Activated CD4-positive, alpha-beta memory T cell treated with anti-CD3 and anti-CD28 coated beads for 36 hours (primary cell): ENCODE data around the gene DNAJB7. TPM values are rescaled to one million over a fixed set of nuclear protein-coding genes. Genes with fewer than 3 reads are reported as not detected.
"Not testable (repeated sequence)": the region's sequence is repeated elsewhere in the genome, so short reads cannot be mapped to it uniquely, and the experiment has no call there.

Experiments used
- CTCF ChIA-PET: fragments of 350-600 bp; sonication (Branson Sonifier 250); formaldehyde crosslinking; loops from one replicate; lab custom pipeline; 2021; ENCODE audit warnings: antibody characterized with exemption, inconsistent platforms; lab: Charles Lee
- POLR2A ChIA-PET: fragments of 350-600 bp; sonication (Branson Sonifier 250); formaldehyde crosslinking; loops from one replicate; lab custom pipeline; 2021; ENCODE audit warnings: antibody characterized with exemption; lab: Charles Lee
- DNase-seq: peaks from one replicate; pipeline ENCODE4 v3.0.0-alpha.2; 2020
- H3K27ac Mint-ChIP-seq: one replicate; pipeline ENCODE4 v1.8.0; 2021; ENCODE audit warnings: mixed read lengths
- H3K27me3 Mint-ChIP-seq: one replicate; pipeline ENCODE4 v1.8.0; 2021; ENCODE audit warnings: mixed read lengths
- H3K36me3 Mint-ChIP-seq: one replicate; pipeline ENCODE4 v1.8.0; 2021; ENCODE audit warnings: mixed read lengths
- H3K4me1 Mint-ChIP-seq: one replicate; pipeline ENCODE4 v1.8.0; 2021; ENCODE audit warnings: low read depth, mixed read lengths
- H3K4me3 Mint-ChIP-seq: one replicate; pipeline ENCODE4 v1.8.0; 2021; ENCODE audit warnings: mild to moderate bottlenecking, mixed read lengths
- H3K9me3 Mint-ChIP-seq: one replicate; pipeline ENCODE4 v1.8.0; 2021; ENCODE audit warnings: mixed read lengths
- intact Hi-C: fragments of 100-400 bp; cut with micrococcal nuclease; formaldehyde crosslinking; loops from one replicate; pipeline ENCODE4 v1.15.1; 2023
- total RNA-seq, 2 experiments: library from RNA; stranded (reverse); gene quantifications; one replicate each; pipeline ENCODE4 v1.2.3, GENCODE V29; 2021

The DNAJB7 gene
- total RNA-seq, 2 experiments from 2014 or later = not detected

GRCh38 chr22:40844951-40845350 is 17.0 kb downstream of the DNAJB7 start:
- ChIA-PET CTCF (no interaction called here), POLR2A (no interaction called here)
- Mint-ChIP-seq H3K27ac (no peak overlapping the region), H3K4me1 (peaks cover 8% of the 10 kb centered on the region), H3K9me3 (no peaks in the 10 kb centered on the region), H3K36me3 (peaks cover 34% of the 10 kb centered on the region), H3K4me3 (no peak overlapping the region), H3K27me3 (no peaks in the 10 kb centered on the region)
- intact Hi-C loops = no loop called here
- no peak for DNase-seq

GRCh38 chr22:40838486-40838885 is 23.4 kb downstream of the DNAJB7 start:
- no peaks in the 10 kb centered on the region for H3K9me3 Mint-ChIP-seq
- peaks cover 47% of the 10 kb centered on the region for H3K36me3 Mint-ChIP-seq
- peaks cover 8% of the 10 kb centered on the region for H3K4me1 Mint-ChIP-seq
- intact Hi-C loops = no loop called here
- ChIA-PET CTCF (interaction anchor here (1.6 kb wide), 1 partner anchor 15 kb away, joined by 3 read pairs; no protein-coding TSS in a partner anchor), POLR2A (no interaction called here)
- no peaks in the 10 kb centered on the region for H3K27me3 Mint-ChIP-seq
- H3K4me3 Mint-ChIP-seq = no peak overlapping the region
- no peak overlapping the region for H3K27ac Mint-ChIP-seq
- DNase-seq = no peak

- CTCF ChIA-PET = interaction anchor here (0.8 to 0.9 kb wide), 2 partner anchors 16 to 152 kb away, joined by 3 to 4 read pairs; no protein-coding TSS in a partner anchor
Measured at GRCh38 chr22:40834619-40835018, 27.3 kb downstream of the DNAJB7 start.

GRCh38 chr22:40829131-40829530 is 32.8 kb downstream of the DNAJB7 start:
- no peaks in the 10 kb centered on the region for H3K9me3 Mint-ChIP-seq
- intact Hi-C loops = no loop called here
- H3K4me3 Mint-ChIP-seq = no peak overlapping the region
- CTCF ChIA-PET = interaction anchor here (1.3 kb wide), 1 partner anchor 146 kb away, joined by 3 read pairs; no protein-coding TSS in a partner anchor
- POLR2A ChIA-PET = no interaction called here
- H3K27ac Mint-ChIP-seq = no peak overlapping the region
- H3K4me1 Mint-ChIP-seq = no peaks in the 10 kb centered on the region
- H3K27me3 Mint-ChIP-seq = no peaks in the 10 kb centered on the region
- no peak for DNase-seq
- H3K36me3 Mint-ChIP-seq = peaks cover 31% of the 10 kb centered on the region

More at GRCh38 chr22:40834619-40835018, 27.3 kb downstream of the DNAJB7 start:
- no peaks in the 10 kb centered on the region for H3K4me1 Mint-ChIP-seq
- H3K27me3 Mint-ChIP-seq = no peaks in the 10 kb centered on the region
- peaks cover 41% of the 10 kb centered on the region for H3K36me3 Mint-ChIP-seq
- no peaks in the 10 kb centered on the region for H3K9me3 Mint-ChIP-seq
- no peak for DNase-seq
- H3K27ac Mint-ChIP-seq = no peak overlapping the region
- intact Hi-C loops = no loop called here
- H3K4me3 Mint-ChIP-seq = no peak overlapping the region
- POLR2A ChIA-PET = interaction anchor here (0.6 kb wide), 1 partner anchor 92 kb away, joined by 3 read pairs; no protein-coding TSS in a partner anchor

- H3K27ac Mint-ChIP-seq = no peak overlapping the region
- no peak for DNase-seq
- ChIA-PET CTCF (no interaction called here), POLR2A (no interaction called here)
- H3K4me1 Mint-ChIP-seq = no peaks in the 10 kb centered on the region
- peaks cover 24% of the 10 kb centered on the region for H3K36me3 Mint-ChIP-seq
- H3K27me3 Mint-ChIP-seq = no peaks in the 10 kb centered on the region
- H3K4me3 Mint-ChIP-seq = no peak overlapping the region
- intact Hi-C loops = no loop called here
- no peaks in the 10 kb centered on the region for H3K9me3 Mint-ChIP-seq
Measured at GRCh38 chr22:40826984-40827741, 34.8 kb downstream of the DNAJB7 start.

GRCh38 chr22:40826292-40826691 is 35.6 kb downstream of the DNAJB7 start:
- H3K27me3 Mint-ChIP-seq, H3K4me3 Mint-ChIP-seq, H3K4me1 Mint-ChIP-seq, POLR2A ChIA-PET, H3K27ac Mint-ChIP-seq, DNase-seq, H3K9me3 Mint-ChIP-seq, CTCF ChIA-PET, intact Hi-C loops: not testable (repeated sequence)
- peaks cover 22% of the 10 kb centered on the region for H3K36me3 Mint-ChIP-seq

- no peak overlapping the region for H3K27ac Mint-ChIP-seq
- H3K36me3 Mint-ChIP-seq = peaks cover 7% of the 10 kb centered on the region
- POLR2A ChIA-PET = no interaction called here
- no peak overlapping the region for H3K4me3 Mint-ChIP-seq
- no peak for DNase-seq
- peaks cover 10% of the 10 kb centered on the region for H3K4me1 Mint-ChIP-seq
- no peaks in the 10 kb centered on the region for H3K27me3 Mint-ChIP-seq
- intact Hi-C loops = no loop called here
- H3K9me3 Mint-ChIP-seq = no peaks in the 10 kb centered on the region
- CTCF ChIA-PET = interaction anchor here (1.4 to 2.0 kb wide), 2 partner anchors 16 to 140 kb away, joined by 3 to 5 read pairs; no protein-coding TSS in a partner anchor
Measured at GRCh38 chr22:40823426-40823825, 38.5 kb downstream of the DNAJB7 start.

GRCh38 chr22:40819599-40820140 is 42.2 kb downstream of the DNAJB7 start:
- peaks cover 5% of the 10 kb centered on the region for H3K36me3 Mint-ChIP-seq
- DNase-seq = peak; percentile 20

GRCh38 chr22:40818747-40819598 is 42.9 kb downstream of the DNAJB7 start, which contains the start of gene SLC25A17:
Gene SLC25A17 (minus strand): TSS chr22:40819346. CDS start chr22:40819248, 98 bp downstream.
- ChIA-PET POLR2A (interaction anchor here (1.4 to 1.5 kb wide), 2 partner anchors 37 to 133 kb away, joined by 3 to 9 read pairs; partner anchors contain the start of genes ST13 and XPNPEP3), CTCF (interaction anchor here (0.6 to 5.1 kb wide), 10 partner anchors 12 to 458 kb away, joined by 3 to 23 read pairs (median 3); partner anchors contain the start of gene ST13)
- DNase-seq = peak; percentile 92
- Mint-ChIP-seq H3K4me1 (peaks cover 33% of the 10 kb centered on the region), H3K36me3 (peaks cover 7% of the 10 kb centered on the region), H3K27me3 (no peaks in the 10 kb centered on the region), H3K4me3 (peak within 1 kb of the TSS; percentile 92), H3K9me3 (no peaks in the 10 kb centered on the region), H3K27ac (peak within 1 kb of the TSS; percentile 76)
- intact Hi-C loops = loop anchor here (1.0 to 10.0 kb wide), 5 partner anchors 37 to 272 kb away; partner anchors contain the start of genes RBX1 and ST13

More at GRCh38 chr22:40819599-40820140, 42.2 kb downstream of the DNAJB7 start:
- peaks cover 31% of the 10 kb centered on the region for H3K4me1 Mint-ChIP-seq
- peak overlapping the region; percentile 69 for H3K27ac Mint-ChIP-seq
- H3K4me3 Mint-ChIP-seq = peak overlapping the region; percentile 92
- no peaks in the 10 kb centered on the region for H3K27me3 Mint-ChIP-seq
- H3K9me3 Mint-ChIP-seq = no peaks in the 10 kb centered on the region
- CTCF ChIA-PET = interaction anchor here (0.6 to 5.1 kb wide), 6 partner anchors 37 to 457 kb away, joined by 3 to 23 read pairs (median 3); no protein-coding TSS in a partner anchor
- POLR2A ChIA-PET = interaction anchor here (1.1 to 1.5 kb wide), 3 partner anchors 37 to 132 kb away, joined by 3 to 9 read pairs (median 3); partner anchors contain the start of genes ST13 and XPNPEP3
- intact Hi-C loops = loop anchor here (1.0 to 10.0 kb wide), 5 partner anchors 37 to 271 kb away; partner anchors contain the start of genes RBX1 and ST13

GRCh38 chr22:40818192-40818746 is 43.6 kb downstream of the DNAJB7 start:
- ChIA-PET CTCF (interaction anchor here (1.2 to 5.1 kb wide), 6 partner anchors 13 to 135 kb away, joined by 3 to 23 read pairs (median 3); partner anchors contain the start of gene ST13), POLR2A (interaction anchor here (0.7 to 1.5 kb wide), 2 partner anchors 38 to 420 kb away, joined by 3 to 9 read pairs; partner anchors contain the start of genes ST13 and XPNPEP3)
- Mint-ChIP-seq H3K9me3 (no peaks in the 10 kb centered on the region), H3K27ac (peak overlapping the region; percentile 76), H3K4me1 (peaks cover 35% of the 10 kb centered on the region), H3K27me3 (no peaks in the 10 kb centered on the region), H3K36me3 (peaks cover 9% of the 10 kb centered on the region), H3K4me3 (peak overlapping the region; percentile 92)
- no peak for DNase-seq
- intact Hi-C loops = loop anchor here (2.0 to 10.0 kb wide), 2 partner anchors 103 to 273 kb away; no protein-coding TSS in a partner anchor
